Endometrium (tissue), 2 donors: Measurements from ENCODE around the gene ALOX5AP.

Experiments used
- FAIRE-seq: peaks from 2 replicates; lab custom pipeline; 2012; peaks lifted over from hg19 to GRCh38; lab: Jason Lieb, UNC
- donor health status: control.
- donor health status: control.

Gene ALOX5AP

DNA sequence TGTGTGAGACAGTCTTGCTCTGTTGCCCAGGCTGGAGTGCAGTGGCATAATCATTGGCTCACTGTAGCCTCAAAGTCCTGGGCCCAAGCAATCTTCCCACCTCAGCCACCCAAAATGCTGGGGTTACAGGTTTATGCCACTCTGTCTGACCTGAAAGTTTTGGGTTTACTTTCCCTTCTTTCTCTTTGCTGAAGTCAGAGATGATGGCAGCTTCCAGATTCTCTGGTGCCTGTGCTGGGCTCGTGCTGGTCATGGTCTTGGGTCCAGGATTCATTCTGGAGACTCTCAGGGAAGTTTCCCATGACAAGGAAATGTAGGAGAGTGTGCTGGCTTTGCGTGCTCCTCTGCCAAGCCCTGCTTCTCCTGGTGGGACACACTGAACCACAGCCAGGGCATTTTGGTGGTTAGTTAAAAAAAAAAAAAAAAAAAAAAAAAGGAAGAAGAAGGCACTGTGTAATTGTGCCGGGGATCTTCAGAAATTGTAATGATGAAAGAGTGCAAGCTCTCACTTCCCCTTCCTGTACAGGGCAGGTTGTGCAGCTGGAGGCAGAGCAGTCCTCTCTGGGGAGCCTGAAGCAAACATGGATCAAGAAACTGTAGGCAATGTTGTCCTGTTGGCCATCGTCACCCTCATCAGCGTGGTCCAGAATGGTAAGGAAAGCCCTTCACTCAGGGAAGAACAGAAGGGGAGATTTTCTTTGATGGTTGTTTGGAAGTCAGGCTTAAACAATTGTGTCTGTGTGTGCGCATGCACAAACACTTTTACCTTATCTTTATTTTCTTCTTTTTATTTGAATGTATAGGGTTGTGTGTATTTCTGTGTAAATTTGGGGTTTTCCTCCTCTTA, at the start of gene ALOX5AP:
Gene ALOX5AP, plus strand, starts transcription at position 519 of the 847 bp plus-strand sequence. Its CDS starts 63 bp downstream, at position 582.
- no peak for FAIRE-seq

DNA sequence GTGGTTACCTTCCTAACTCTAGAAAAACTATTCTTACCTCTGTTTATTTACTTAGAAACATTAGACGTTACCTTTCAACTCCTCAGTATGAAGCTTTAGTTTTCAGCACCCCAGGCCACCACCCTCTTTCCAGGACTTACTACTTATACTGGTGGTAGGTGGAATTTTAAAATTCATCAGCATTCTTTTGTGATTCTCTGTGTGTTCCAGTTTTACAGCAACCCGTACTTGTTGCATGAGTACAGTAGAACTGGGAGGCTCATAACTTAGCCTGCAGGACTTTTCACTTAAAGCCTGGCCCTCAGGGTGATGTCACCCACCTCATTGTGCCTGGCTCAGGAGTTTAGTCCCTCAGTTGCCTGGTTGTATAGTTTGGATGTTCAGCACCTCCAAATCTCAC, 49.4 kb upstream of the ALOX5AP start:
- no peak for FAIRE-seq

DNA sequence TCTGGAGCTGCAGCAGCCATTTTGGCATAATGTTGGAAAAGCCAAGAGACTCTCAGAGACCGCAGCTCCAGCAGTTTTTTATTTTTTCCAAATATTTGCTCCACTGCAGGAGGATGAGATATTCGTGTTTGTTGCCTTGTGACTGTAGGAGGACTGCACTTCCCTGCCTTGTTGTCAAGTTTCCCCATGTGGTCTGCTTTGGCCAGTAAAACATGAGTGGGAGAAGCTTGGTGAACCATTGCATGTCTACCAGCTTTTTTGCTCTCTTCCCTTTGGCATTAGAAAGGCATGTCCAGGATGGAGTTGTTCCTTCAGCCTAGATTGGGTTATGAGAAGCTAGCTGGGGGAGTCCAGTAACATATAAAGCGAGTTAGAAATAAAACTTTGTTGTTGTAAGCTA, 47.7 kb upstream of the ALOX5AP start:
- no peak for FAIRE-seq

DNA sequence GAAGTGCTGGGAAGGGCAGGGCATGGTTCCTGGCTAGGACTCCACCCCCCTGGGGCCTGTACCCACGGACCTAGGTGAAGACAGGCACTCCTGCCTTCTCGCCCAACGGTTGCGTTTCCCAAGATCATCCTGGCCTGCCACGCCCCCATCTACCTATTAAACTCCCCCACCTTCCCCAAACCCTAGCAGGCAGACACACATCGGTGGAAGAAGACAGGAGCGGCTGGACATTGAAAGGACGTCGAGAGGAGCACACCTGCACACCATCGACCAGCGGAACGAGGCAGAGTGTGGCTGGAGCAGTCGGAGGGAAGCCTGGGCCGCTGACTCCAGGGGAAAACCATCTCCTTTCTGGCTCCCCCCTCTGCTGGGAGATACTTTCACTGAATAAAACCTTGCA, 45.6 kb upstream of the ALOX5AP start:
- no peak for FAIRE-seq

DNA sequence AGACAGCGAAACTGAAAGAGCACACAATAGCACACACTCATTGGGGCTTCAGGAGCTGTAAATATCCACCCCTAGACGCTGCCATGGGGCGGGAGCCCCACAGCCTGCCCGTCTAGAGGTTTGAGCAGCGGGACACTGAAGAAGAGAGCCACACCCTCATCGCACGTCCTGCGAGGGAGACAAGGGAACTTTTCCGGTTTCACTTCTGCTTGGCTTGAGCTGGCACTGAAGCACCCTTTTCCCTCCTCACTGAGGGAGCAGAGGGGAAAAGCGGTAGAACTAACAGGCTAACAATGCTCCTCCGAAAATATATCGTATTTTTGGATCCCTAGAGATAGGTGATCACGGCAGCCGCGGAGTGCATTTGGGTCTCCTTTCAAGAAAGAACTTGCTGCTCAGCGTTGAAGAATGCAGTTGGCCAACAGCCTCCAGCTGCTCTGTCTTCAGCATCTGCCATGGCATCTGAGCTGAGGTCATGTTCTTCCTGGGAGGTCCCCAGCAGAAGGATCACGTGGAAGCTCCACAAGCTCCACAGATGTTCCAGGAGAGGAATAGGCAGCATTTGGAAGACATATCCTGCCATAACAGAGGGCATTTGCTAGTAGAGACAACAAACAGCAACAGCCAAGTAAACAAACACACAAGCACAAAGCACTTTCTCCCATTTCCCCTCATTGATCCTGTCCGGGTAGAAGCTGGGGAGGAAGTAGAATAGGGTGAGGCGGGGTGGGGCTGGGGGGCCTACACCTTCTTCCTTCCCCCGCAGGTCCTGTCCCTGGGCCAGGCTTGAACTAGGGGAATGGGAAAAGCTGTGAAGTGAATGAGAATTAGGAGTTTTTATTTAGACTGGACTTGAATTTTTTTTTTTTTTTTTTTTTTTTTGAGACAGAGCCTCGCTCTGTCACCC, 44.8 kb upstream of the ALOX5AP start:
- FAIRE-seq, result peak; percentile 8

DNA sequence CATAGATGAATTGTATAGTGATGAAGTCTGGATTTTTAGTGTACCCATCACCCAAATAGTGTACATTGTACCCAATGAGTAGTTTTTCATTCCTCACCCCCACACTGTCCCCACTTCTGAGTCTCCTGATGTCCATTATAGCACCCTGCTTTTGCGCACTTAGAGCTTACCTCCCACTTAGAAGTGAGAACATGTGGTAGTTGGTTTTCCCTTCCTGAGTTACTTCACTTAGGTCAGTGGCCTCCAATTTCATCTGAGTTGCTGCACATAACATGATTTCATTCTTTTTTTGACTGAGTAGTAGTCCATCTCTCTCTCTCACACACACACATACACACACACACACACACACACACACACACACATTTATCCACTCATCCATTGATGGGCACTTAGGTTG, 43.2 kb upstream of the ALOX5AP start:
- no peak for FAIRE-seq

DNA sequence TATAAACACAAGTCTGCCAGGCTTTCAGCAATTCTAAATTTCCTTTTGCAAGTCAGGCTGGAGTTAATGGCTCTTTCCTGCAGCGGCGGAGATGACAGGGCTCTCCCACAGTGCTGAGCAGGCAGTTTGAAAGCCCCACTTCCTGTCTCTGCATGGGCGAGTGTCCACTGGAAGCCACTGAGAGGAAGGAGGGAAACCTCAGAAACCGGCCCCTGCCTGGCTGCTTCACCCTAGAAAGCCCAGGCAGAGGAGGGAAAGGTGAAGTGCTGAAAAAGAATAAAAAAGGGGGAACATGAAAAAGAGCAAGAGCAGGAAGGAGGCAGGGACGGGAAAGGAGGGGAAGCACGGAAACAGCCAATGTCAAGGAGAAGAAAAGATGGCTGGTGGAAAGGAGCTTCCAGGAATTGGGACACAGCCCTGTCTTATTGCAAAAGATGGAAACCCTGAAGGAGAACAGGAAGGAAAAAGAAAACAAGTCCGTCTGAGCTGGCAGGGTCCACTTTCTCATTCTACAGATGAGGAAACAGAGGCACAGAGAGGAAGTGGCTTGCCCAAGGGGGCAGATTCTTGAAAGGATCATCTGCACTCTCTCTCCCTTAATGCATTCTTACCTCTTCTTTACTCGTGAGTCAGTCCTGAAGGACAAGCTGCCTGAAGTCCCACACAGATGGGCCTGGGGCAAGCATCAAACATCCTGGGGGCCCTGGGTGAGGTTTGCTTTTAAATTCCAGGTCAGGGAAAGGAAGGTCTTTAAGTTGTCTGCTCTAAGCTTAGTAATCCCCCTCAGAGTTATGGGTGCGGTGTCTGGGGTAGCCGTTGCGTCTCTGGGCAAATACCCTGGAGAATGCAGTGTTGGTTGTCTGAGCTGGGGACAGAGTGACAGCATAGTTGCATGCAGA, 38.8 kb upstream of the ALOX5AP start:
- no peak for FAIRE-seq

DNA sequence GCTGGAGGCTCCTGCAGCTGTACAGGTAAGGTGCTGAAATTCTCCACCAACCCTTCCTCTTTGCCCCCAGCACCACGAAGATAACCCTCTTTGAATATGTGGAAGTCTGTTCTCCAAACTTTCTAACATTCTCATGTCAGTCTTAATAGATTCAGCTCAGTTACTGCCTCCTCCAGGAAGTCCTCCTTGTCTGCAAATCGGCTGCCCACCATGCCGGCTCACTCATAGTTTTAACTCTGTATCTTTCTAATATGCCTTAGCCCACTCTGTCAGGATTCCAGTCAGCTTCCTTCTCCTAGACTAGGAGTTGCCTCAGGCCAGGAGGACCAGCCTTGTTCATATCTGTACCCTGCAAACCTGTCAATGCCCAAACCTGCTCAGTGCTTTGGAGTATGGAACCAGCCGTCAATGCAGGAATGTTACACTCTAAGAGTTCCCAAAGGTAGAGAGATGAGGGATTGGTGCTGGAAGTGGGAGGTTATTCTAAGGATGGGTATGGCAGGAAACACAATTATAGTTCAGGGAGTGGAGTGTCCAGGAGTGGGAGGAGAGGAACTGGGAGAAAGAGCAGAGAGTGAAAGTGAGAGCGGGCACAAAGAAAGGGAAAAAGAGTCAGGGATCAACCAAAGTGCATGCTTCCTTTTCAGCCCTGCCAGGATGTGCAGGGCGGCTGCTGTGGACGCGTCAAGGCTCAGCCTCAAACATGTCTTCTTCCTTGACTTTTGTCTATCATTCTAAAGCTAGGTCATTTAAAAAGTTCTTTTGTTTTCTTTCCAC, 38.0 kb upstream of the ALOX5AP start:
- no peak for FAIRE-seq

DNA sequence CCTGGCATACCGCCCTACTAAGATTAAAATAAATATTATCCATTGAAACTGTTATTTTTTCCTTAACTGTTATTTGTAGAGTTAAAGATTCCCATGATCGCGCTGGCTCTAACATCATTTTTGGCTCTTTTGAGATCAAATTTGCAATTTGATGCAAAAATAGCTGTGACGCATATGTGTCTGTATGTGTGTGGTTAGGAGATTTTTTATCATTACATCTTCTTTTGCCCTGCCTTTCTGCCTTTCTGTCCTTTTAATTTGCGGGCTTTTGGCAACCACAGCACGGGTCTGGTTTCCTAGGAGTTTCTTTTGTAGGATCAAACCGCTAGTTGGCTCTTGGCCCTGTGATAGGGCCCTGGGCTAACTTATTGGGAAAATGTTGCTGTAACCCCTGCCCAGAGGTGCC, 37.3 kb upstream of the ALOX5AP start:
- FAIRE-seq, result no peak

DNA sequence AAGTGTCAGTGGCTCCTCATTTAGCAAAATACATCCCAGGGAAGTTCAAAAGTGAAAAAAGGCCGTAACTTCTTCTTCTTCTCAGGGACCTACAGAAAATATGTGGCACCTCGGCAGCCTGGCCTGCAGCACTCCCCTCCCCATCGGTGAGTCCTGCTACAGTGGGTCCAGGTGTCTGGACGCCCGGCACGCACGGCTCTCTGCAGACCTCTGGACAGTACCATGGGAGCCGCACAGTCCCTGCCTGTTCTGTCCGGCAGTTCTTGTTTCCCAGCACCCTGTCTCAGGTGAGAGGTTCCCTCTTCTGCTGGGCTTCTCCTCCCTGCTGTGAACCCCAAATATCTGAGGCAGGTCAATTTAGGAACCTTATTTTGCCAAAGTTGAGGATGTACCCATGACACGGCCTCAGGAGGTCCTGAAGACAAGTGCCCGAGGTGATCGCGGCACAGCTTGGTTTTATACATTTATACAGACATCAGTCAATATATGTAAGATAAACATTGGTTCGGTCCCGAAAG, 36.8 kb upstream of the ALOX5AP start:
- FAIRE-seq, result no peak

DNA sequence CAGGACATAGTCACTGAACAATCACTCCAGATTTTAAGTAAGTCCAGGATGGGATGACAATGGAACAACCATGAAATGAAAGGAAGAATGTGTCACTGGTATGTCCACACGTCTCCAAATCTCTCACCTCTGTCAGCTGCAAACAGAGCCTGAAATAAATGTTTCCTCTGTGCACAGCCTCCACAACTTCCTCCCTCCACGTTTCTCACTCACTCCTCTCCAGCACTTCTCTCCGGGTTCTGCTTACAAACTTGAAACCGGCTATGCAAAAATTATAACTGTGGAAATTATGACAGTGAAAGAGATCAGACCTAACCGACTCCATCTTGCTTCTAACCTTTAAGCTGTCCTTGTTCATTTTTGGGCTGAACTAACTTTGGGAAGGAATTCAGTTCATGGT, 35.0 kb upstream of the ALOX5AP start:
- FAIRE-seq, result no peak

DNA sequence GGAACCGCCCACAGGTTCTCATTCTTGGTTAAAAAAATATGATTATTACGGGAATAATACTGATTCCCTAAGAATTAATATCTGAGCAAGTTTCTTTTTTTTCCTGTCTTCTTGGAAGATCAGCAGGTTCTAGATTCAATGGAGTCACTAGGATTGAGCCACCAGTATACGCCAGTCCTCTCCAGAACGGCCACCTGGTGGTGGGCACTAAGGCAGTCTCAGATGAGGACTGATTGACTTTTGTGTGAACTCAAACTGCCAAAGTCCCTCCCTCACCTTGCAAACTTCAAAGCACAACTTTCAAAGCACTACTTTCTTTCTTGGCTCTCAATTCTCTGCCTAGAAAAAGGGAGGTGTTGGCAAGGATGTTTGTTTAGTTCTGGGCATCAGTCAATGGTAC, 33.3 kb upstream of the ALOX5AP start:
- no peak for FAIRE-seq

DNA sequence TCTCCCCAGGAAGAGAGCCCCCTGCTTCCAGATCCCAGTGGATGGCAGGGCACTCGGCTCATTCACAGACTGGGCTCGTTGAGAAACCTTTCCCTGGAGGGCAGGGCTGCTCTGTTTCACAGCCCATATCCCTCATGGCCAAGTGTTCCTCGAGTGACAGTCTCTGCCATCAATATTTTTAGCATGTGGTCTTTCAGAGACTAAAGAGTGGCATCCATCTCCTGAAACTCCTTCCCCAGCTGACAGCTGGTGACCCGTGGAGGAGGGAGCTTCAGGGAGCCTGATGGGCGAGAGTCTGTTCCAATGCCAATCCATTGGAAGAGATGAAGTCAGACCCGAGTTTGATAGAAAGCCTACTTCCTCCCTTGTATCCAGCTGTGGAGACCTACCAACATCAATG, 30.7 kb upstream of the ALOX5AP start:
- FAIRE-seq, result no peak

DNA sequence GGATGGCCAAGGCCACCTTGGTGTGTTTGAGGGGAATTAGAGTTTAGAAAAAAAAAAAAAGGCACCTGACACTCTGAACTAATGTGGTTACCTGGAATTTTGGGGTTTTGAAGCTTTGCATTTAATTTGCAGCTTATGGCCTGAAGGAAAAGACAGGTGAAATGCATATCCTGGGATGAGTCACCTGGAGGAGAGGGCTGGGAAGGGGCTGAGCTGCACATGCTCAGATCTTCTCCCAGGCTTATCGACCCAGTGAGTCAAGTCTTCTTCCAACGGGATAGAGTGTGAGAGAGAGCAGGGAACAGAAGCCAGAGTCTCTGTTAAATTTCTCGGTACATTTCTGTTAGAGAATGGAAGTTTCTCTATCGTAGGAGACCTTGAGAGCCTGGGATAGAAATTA, 29.7 kb upstream of the ALOX5AP start:
- no peak for FAIRE-seq

DNA sequence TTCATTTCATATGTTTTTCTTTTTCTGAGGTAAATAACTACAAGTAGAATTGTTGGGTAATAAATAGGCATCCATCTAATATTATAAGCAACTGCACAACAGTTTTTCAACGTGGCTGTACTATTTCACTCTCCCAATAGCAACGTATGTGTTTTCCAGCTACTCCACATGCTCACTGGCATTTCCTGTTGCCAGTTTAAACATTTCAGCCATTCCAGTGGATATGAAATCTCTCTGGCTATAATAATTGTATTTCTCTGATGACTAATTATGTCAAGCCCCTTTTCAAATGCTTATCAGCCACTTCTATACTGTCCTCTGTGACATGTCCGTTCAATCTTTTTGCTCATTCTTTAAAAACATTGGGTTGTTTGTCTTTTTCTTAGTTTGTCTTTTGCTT, 26.8 kb upstream of the ALOX5AP start:
- peak; percentile 41 for FAIRE-seq

DNA sequence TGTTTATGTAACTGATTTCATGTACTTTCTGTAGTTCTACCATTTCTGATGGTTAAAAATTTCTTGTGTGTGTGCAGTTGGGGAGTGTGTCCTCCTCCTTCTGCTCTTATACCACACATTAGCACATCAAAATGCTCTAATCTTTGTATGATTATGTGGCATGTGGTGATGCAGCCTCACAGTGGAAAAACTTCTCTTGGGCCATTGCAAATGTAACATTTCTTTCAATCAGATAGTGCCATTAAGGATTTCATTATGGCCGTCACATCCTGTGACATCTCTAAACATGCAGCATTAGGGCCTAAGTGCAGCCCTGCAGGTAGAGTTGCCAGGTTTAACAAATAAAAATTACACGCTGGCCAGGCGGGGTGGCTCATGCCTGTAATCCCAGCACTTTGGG, 24.9 kb upstream of the ALOX5AP start:
- FAIRE-seq, result no peak

DNA sequence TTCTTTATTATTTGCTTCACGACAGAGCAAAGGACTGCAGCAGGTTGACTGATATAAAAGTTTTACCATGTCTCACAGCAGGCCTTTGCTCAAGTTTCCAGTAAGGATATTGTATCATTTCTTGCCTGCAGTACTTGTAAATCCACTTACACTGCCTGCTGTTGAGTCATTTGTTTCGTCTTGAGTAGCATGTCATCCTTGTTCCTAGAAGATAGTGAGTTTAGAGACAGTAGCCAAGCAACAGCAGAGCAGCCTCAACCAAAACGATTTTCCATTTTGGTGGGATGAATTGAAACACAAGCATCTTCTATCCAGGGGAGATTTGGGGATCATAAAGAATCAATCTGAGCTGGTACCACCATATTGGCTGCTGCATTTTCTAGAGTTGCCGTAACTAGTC, 24.0 kb upstream of the ALOX5AP start:
- no peak for FAIRE-seq

DNA sequence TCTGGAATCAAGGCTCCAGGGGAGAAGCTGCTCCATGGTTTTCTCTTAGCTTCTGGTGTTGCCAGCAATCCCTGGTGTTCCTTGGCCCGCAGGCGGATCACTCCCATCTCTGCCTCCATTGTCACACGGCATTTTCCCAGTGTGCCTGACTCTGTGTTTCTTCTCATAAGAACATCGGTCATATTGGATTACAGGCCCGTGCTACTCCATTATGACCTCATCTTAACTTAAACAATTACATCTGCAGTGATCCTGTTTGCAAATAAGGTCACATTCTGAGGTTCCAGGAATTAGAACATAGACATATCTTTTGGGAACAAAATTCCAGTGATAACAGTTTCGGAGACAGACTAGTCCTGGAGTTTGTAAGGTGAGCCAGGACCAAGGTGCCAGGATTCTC, 23.5 kb upstream of the ALOX5AP start:
- FAIRE-seq, result no peak

DNA sequence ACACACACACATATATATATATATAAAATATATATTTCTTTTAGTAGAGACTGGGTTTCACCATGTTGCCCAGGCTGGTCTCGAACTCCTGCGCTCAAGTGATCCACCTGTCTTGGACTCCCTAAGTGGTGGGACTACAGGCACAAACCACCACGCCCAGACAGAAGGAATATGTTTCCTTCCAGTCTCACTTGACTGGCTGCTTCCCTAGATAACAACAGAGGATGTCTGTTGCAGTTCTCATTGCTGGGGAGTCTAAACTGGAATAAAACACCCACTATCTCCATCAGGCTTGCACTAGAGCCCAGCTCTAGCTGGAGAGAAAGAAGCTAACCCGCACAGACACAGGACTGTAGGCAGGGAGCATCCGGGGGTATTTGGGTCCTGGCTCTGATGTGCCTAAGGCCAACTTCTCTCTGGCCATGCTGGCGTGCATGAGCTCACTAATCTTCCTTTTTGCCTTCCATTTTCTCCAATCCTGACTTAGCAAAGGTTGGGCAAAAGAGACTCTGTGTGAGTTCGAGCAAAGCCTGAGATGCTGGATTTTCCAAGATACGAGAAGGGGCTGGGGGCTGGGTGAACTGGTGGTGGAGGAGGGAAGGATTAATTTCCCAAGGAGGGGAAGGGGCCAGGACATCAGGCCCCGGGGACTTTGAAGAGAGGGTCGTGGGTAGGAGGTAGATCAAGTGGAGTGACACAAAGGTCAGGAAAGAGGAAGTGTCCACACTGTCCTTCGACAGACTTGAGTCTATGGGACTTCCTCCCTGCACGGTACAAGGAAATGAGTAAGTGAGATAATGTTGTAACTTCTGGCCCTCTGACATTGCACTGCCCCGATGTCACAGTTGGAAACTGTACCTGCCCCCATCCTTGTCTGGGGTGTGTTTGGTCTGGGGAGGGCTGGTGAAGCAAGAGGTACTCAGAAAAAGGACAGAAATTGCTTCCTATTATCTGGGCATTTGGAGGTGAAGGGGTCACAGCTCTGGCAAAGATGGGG, 22.5 kb upstream of the ALOX5AP start:
- FAIRE-seq, result no peak
